Stimulated activated memory B cell treated with anti-CD40 and anti-IgM and Interleukin-4, amounts not matched to agents 10 μg/mL and 1 μg/mL and 100 μg/mL, for 72 hours (primary cell): Measurements from ENCODE around the gene CFC1.
"Not testable (repeated sequence)": the region's sequence is repeated elsewhere in the genome, so short reads cannot be mapped to it uniquely, and the experiment has no call there.

Experiments
- ATAC-seq: fragments of 150-1000 bp; cut with Tn5 transposase; 2 replicates; pipeline ENCODE4 v1.10.0; 2021
- H3K27ac Mint-ChIP-seq: one replicate; pipeline ENCODE4 v1.8.0; 2022; ENCODE audit warnings: mild to moderate bottlenecking, mixed read lengths
- H3K27me3 Mint-ChIP-seq: one replicate; pipeline ENCODE4 v1.8.0; 2022; ENCODE audit warnings: mixed read lengths
- H3K36me3 Mint-ChIP-seq: one replicate; pipeline ENCODE4 v1.8.0; 2022; ENCODE audit warnings: mixed read lengths
- H3K4me1 Mint-ChIP-seq: one replicate; pipeline ENCODE4 v1.8.0; 2022; ENCODE audit warnings: mixed read lengths
- H3K4me3 Mint-ChIP-seq: one replicate; pipeline ENCODE4 v1.8.0; 2022; ENCODE audit warnings: mild to moderate bottlenecking, moderate library complexity, mixed read lengths
- H3K9me3 Mint-ChIP-seq: one replicate; pipeline ENCODE4 v1.8.0; 2022; ENCODE audit warnings: mixed read lengths

The CFC1 gene

DNA sequence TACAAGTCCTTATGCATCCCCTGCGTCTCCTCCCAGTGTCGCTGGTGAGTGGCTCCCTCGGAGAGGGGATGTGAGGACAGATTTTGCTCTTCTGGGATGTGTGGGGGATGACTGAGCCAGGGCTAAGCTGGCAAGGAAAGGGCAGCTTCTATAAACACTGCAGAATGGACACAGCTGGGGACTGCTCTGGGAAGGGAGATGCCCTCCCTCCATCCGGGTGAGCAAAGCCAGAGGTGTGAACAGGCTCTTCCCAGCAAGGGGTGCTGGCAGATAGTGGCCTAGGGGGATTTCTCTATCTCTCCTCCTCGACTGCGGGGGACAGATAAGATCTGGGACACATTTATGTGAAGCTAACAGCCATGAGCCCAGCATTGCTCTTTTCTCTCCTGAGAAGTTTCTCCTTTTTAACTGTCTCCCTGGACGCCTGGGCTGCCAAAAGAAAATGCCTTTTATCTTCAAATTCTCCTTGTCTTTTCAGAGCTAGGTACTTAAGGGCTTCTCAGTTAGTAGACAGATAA lies 8.5 kb downstream of the CFC1 start:
- H3K9me3 Mint-ChIP-seq, H3K4me3 Mint-ChIP-seq, ATAC-seq, H3K27me3 Mint-ChIP-seq, H3K36me3 Mint-ChIP-seq, H3K4me1 Mint-ChIP-seq, H3K27ac Mint-ChIP-seq: not testable (repeated sequence)

DNA sequence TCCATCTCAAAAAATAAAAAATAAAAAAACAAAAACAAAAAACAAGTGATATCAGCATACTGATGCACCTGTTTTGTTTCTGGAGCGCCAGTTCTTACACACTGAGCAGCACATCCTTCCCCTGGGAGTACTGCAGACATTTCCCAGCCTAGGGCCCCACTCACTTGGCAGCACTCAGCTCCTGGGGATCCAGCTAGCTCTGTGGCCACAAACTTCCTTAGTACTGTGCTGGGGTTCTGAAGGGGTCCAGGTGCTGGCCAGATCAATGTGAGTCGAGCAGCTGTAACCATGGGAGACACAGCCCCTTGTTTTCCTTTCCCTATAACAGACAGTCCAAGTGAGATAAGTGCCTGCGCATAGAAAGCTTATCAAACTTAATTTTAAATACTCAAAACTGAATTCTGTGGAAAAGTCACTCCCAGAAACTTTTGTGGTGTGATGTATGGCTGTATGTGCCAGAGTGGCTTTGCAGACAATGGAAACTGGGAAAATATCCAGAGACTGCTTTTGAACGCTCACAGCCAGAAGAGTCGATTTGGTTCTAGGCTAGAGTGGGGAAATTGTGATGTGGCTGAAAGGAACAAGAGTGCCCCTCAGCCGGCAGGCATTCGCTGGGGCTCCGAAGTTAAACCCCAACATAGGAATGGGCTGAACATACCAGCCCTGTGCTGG lies 9.1 kb downstream of the CFC1 start:
- not testable (repeated sequence) for ATAC-seq, H3K27ac Mint-ChIP-seq, H3K36me3 Mint-ChIP-seq, H3K27me3 Mint-ChIP-seq, H3K4me3 Mint-ChIP-seq, H3K4me1 Mint-ChIP-seq, H3K9me3 Mint-ChIP-seq

DNA sequence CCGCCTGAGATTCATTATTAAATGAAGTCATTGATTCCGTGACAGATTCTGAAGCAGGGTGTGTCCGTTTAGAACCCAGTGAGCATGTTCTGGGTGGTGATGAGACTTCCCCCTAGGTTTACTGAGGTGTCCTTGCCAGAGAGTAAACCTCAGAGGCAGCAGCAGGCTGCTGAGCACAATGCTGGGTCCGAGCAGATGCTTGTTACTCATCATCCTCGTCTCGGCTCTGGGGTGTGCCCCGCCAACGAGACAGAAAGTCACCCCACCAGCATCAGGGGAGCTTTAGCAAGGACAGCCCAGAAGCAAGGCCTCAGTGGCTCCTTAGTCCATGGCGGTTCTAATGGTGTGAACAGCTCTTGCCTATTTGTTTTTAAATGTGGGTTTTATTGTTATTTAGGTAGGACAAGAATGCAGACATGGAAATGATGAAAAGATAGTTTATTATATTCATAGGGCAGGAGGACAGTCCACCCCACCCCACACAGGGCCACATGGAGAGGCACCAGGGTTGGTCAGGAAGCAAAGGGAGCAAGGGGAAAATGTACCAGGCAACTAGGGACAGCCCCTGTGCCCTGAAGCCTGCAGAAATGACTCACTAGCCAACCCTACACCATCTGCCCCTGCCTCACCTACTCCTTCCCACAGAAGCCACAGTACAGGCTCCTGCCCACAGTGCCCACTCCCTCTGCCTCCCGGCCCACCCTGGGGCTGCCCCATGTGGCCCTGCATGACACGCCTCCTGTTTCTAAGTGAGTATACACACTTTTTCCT lies 10.5 kb downstream of the CFC1 start:
- H3K4me3 Mint-ChIP-seq, H3K27ac Mint-ChIP-seq, H3K4me1 Mint-ChIP-seq, H3K27me3 Mint-ChIP-seq, H3K36me3 Mint-ChIP-seq, H3K9me3 Mint-ChIP-seq: not testable (repeated sequence)
- peak; percentile 92 for ATAC-seq

DNA sequence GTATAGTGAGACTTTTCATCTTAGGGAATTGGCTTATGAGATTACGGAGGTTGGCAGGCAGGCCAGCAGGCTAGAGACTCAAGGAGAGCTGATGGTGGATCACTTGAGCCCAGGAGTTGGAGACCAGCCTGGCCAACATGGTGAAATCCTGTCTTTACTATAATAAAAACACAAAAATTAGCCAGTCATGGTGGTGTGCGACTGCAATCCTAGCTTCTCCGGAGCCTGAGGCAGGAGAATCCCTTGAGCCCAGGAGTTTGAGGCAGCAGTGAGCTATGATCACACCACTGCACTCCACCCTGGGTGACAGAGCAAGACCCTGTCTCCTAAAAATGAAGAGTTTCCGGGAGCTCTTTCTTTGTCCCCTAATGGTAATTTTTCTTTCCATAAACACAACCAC lies 14.6 kb downstream of the CFC1 start:
- H3K4me1 Mint-ChIP-seq, H3K36me3 Mint-ChIP-seq, H3K4me3 Mint-ChIP-seq, H3K9me3 Mint-ChIP-seq, ATAC-seq, H3K27me3 Mint-ChIP-seq, H3K27ac Mint-ChIP-seq: not testable (repeated sequence)

GRCh38 chr2:130583582-130583981 lies 15.8 kb downstream of the CFC1 start:
- H3K27me3 Mint-ChIP-seq, H3K27ac Mint-ChIP-seq, H3K9me3 Mint-ChIP-seq, H3K36me3 Mint-ChIP-seq, H3K4me3 Mint-ChIP-seq, ATAC-seq, H3K4me1 Mint-ChIP-seq: not testable (repeated sequence)

DNA sequence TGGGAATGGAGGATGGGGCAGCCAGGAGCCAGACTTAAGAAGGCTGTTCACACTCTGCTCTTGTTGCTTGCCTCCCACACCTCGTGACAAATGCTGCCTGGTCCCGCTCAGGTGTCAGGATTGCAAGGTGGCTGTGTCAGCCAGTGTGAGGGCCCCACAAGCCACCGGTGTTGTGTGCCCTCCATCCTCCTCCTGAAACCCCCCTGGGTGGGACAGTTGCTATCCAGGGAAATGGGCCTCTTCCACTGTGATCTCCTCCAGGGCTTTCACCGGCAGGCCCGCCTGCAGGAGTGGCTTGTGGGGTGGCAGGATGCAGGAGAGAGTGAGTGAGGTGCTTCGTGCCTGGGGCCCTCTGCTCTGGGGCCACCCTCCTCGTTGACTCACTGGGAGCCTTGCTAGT lies 16.4 kb downstream of the CFC1 start:
- not testable (repeated sequence) for H3K27ac Mint-ChIP-seq, ATAC-seq, H3K9me3 Mint-ChIP-seq, H3K4me1 Mint-ChIP-seq, H3K4me3 Mint-ChIP-seq, H3K36me3 Mint-ChIP-seq, H3K27me3 Mint-ChIP-seq

GRCh38 chr2:130581491-130581890 lies 17.9 kb downstream of the CFC1 start:
- not testable (repeated sequence) for H3K4me1 Mint-ChIP-seq, ATAC-seq, H3K9me3 Mint-ChIP-seq, H3K4me3 Mint-ChIP-seq, H3K27me3 Mint-ChIP-seq, H3K36me3 Mint-ChIP-seq, H3K27ac Mint-ChIP-seq

DNA sequence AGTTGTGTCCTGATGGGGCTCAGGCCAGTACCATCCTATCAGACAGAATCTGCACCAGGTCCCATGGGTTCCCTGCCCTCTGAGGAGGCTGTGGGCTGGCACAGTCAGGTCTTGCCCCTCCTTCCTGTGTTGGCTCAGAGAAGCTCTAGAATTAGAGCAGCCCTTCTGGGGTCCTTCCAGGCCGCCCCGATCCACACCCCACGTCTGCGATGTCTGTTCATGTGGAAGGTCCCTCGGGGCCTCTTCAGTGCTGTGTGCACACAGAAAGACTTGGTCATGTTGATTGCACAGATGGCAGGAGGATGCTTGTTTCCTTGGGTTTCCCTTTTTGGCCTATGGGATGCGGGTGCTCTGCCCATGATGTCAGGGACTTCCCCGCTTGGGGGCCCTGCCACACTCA lies 20.3 kb downstream of the CFC1 start:
- not testable (repeated sequence) for ATAC-seq, H3K27me3 Mint-ChIP-seq, H3K36me3 Mint-ChIP-seq, H3K4me3 Mint-ChIP-seq, H3K4me1 Mint-ChIP-seq, H3K27ac Mint-ChIP-seq, H3K9me3 Mint-ChIP-seq

GRCh38 chr2:130577559-130577958 lies 21.8 kb downstream of the CFC1 start:
- not testable (repeated sequence) for H3K9me3 Mint-ChIP-seq, H3K27ac Mint-ChIP-seq, H3K36me3 Mint-ChIP-seq, H3K4me1 Mint-ChIP-seq, H3K27me3 Mint-ChIP-seq, ATAC-seq, H3K4me3 Mint-ChIP-seq

DNA sequence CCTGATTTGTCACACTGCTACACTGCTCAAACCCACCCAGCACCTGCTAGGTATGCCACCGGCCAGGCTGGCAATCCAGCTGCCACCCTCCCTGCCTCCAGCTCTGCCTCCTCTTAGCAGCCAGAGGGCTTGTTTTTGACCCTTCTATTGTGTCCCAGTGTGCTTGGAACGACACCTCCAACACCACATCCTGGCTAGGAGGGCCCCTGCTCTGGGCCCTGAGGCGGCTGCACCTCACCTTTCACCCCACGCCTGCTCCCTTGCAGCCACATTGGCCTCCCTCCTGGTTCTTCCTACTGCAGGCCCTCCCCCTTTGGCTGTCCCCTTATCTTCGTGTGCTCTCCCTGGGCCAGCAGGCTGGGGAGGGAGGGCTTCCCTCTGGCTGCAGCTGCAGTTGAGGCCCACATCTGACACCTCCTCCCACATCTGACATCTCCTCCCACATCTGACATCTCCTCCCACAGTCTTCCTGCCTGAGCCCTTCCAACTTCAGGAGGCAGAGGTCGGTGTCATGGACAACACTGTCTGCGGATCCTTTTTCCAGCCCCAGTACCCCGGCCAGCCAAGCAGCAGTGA lies 23.1 kb downstream of the CFC1 start:
- not testable (repeated sequence) for H3K27ac Mint-ChIP-seq, H3K4me1 Mint-ChIP-seq, H3K4me3 Mint-ChIP-seq, H3K36me3 Mint-ChIP-seq, H3K27me3 Mint-ChIP-seq, H3K9me3 Mint-ChIP-seq, ATAC-seq

GRCh38 chr2:130574230-130574629 lies 25.1 kb downstream of the CFC1 start:
- H3K27ac Mint-ChIP-seq = not testable (repeated sequence)

DNA sequence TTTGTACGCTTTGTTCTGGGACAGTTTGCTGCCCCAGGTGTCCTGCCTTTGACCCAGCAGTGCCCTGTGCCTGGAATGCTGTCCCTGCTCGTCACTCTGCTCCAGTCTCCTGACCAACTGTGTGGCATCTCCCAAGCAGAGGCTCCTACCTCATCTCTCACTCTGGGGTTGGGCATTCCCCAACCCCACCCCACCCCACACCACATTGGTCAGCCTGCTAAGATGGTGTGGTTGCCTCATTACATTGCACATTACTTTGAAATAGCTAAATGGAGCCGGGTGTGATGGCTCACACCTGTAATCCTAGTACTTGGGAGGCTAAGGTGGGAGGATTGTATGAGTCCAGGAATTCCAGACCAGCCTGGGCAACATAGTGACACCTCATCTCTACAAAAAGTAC lies 27.4 kb downstream of the CFC1 start:
- H3K36me3 Mint-ChIP-seq, ATAC-seq, H3K27me3 Mint-ChIP-seq, H3K27ac Mint-ChIP-seq, H3K9me3 Mint-ChIP-seq, H3K4me1 Mint-ChIP-seq, H3K4me3 Mint-ChIP-seq: not testable (repeated sequence)

More at GRCh38 chr2:130574230-130574629, 25.1 kb downstream of the CFC1 start:
- not testable (repeated sequence) for H3K9me3 Mint-ChIP-seq, ATAC-seq, H3K4me3 Mint-ChIP-seq, H3K27me3 Mint-ChIP-seq, H3K4me1 Mint-ChIP-seq, H3K36me3 Mint-ChIP-seq

DNA sequence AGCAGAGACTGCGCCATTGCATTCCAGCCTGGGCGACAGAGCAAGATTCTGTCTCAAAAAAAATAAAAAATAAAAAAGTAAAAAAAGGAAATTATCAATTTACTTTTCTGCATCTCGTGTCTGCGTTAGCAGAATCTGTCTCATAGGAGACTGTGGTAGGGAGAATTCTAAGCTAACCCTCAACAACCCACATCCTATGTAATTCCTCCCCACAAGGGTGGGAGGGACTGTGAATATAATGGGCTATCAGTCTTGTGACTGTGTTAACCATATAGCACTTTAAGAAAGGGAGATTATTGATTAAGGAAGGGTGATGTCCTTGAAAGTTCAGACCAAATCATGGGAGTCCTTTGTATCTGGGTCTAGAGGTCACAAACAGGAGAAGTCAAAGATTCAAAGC lies 33.2 kb downstream of the CFC1 start:
- not testable (repeated sequence) for ATAC-seq, H3K36me3 Mint-ChIP-seq, H3K27ac Mint-ChIP-seq, H3K27me3 Mint-ChIP-seq, H3K4me3 Mint-ChIP-seq, H3K4me1 Mint-ChIP-seq, H3K9me3 Mint-ChIP-seq

DNA sequence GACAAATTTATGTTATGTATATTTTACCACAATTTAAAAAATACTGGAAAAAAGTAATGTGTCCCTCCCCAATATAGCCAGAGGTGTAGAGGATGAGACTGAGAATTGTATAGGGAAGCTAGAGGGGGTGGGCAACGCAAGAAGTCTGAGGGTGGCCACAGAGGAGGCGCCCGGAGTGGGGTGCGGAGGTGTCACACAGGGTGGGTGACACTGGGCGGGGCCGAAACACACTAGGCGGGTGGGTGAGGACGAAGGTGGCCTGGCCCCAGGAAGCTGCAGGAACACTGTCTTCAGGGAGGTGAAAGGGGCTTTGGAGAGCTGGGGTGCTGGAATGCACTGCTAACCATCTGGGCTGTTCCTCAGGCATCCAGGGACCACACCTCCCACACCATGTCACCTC lies 42.9 kb downstream of the CFC1 start:
- ATAC-seq, H3K9me3 Mint-ChIP-seq, H3K4me1 Mint-ChIP-seq, H3K27ac Mint-ChIP-seq, H3K27me3 Mint-ChIP-seq, H3K4me3 Mint-ChIP-seq, H3K36me3 Mint-ChIP-seq: not testable (repeated sequence)

GRCh38 chr2:130554178-130554577 lies 45.2 kb downstream of the CFC1 start:
- not testable (repeated sequence) for H3K27ac Mint-ChIP-seq, H3K4me3 Mint-ChIP-seq, H3K27me3 Mint-ChIP-seq, H3K4me1 Mint-ChIP-seq, H3K36me3 Mint-ChIP-seq, ATAC-seq, H3K9me3 Mint-ChIP-seq

- ATAC-seq = peak; percentile 27
- not testable (repeated sequence) for H3K36me3 Mint-ChIP-seq, H3K4me1 Mint-ChIP-seq, H3K27ac Mint-ChIP-seq, H3K27me3 Mint-ChIP-seq, H3K9me3 Mint-ChIP-seq, H3K4me3 Mint-ChIP-seq
Measured at GRCh38 chr2:130549475-130549874, 49.9 kb downstream of the CFC1 start.
